ENCODE results near the gene HORMAD2. TPM values are rescaled to one million over a fixed set of nuclear protein-coding genes. Genes with fewer than 3 reads are reported as not detected.
"Not testable (repeated sequence)": the region's sequence is repeated elsewhere in the genome, so short reads cannot be mapped to it uniquely, and the experiment has no call there.

HORMAD2 gene
- total RNA-seq, 2 experiments from 2014 or later: not detected

- CTCF ChIA-PET: no interaction called here
- no peak overlapping the region for H3K4me3 Mint-ChIP-seq
- H3K9me3 Mint-ChIP-seq: peaks cover 24% of the 10 kb centered on the region
- H3K36me3 Mint-ChIP-seq (ENCODE audit: low read depth): peaks cover 2% of the 10 kb centered on the region
- DNase-seq: no peak
- no peaks in the 10 kb centered on the region for H3K4me1 Mint-ChIP-seq (ENCODE audit: low read depth)
- intact Hi-C loops (cut with micrococcal nuclease): no loop called here
- H3K27ac Mint-ChIP-seq: no peak overlapping the region
- peaks cover 4% of the 10 kb centered on the region for H3K27me3 Mint-ChIP-seq (ENCODE audit: low read depth)
Measured at GRCh38 chr22:30062259-30062658, 18.0 kb upstream of the HORMAD2 start.

DNA sequence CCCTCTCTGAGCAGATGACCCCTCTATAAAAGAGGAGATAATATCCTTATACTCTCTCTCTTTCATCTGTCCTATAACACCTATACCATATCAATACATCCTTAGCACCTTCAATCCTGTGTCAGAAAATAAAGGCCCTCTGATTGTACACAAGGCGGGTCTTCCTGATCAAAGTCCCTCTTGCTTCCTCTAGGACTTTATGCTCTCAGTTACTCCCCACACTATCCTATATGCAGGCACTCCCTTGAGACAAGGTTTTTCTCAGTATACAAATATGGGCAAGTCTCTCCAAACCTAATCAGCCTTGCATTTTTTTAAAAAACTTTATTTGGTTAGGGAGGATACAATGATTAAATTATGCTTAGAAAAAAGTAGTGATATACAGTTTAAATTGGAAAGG, 17.3 kb upstream of the HORMAD2 start:
- H3K27me3 Mint-ChIP-seq (ENCODE audit: low read depth): peaks cover 4% of the 10 kb centered on the region
- H3K36me3 Mint-ChIP-seq (ENCODE audit: low read depth): no peaks in the 10 kb centered on the region
- no peak for DNase-seq
- H3K4me3 Mint-ChIP-seq: no peak overlapping the region
- intact Hi-C loops (cut with micrococcal nuclease): no loop called here
- CTCF ChIA-PET: interaction anchor here (0.7 kb wide), 1 partner anchor 155 kb away, joined by 3 read pairs; no protein-coding TSS in a partner anchor
- H3K9me3 Mint-ChIP-seq: peaks cover 21% of the 10 kb centered on the region
- no peak overlapping the region for H3K27ac Mint-ChIP-seq
- H3K4me1 Mint-ChIP-seq (ENCODE audit: low read depth): no peaks in the 10 kb centered on the region

DNA sequence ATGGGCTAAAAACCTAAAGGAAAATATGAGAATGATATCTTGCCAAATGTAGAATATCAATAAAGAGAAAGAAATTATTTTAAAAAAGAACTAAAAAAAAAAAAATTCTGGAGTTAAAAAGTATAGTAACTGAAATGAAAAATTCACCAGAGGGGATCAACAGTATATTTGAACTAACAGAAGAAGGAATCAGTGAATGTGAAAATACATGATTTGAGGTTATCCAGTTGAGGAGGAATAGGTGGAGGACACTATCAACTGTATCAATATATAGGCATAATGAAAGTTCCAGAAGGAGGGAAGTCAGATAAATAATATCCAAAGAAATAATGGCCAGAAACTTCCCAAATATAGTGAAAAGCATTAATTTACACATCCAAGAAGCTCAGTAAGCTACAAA, 16.1 kb upstream of the HORMAD2 start:
- Mint-ChIP-seq H3K27me3 (ENCODE audit: low read depth) (no peaks in the 10 kb centered on the region), H3K4me3 (no peak overlapping the region), H3K4me1 (ENCODE audit: low read depth) (no peaks in the 10 kb centered on the region), H3K36me3 (ENCODE audit: low read depth) (no peaks in the 10 kb centered on the region), H3K27ac (no peak overlapping the region), H3K9me3 (peaks cover 16% of the 10 kb centered on the region)
- CTCF ChIA-PET: no interaction called here
- no peak for DNase-seq
- intact Hi-C loops (cut with micrococcal nuclease): no loop called here

GRCh38 chr22:30073743-30074142, 6.5 kb upstream of the HORMAD2 start:
- intact Hi-C loops (cut with micrococcal nuclease): no loop called here
- H3K4me3 Mint-ChIP-seq: no peak overlapping the region
- H3K27me3 Mint-ChIP-seq (ENCODE audit: low read depth): peaks cover 5% of the 10 kb centered on the region
- H3K27ac Mint-ChIP-seq: no peak overlapping the region
- no peaks in the 10 kb centered on the region for H3K36me3 Mint-ChIP-seq (ENCODE audit: low read depth)
- DNase-seq: no peak
- peaks cover 10% of the 10 kb centered on the region for H3K4me1 Mint-ChIP-seq (ENCODE audit: low read depth)
- H3K9me3 Mint-ChIP-seq: no peaks in the 10 kb centered on the region
- CTCF ChIA-PET: interaction anchor here (1.6 kb wide), 1 partner anchor 15 kb away, joined by 7 read pairs; no protein-coding TSS in a partner anchor

DNA sequence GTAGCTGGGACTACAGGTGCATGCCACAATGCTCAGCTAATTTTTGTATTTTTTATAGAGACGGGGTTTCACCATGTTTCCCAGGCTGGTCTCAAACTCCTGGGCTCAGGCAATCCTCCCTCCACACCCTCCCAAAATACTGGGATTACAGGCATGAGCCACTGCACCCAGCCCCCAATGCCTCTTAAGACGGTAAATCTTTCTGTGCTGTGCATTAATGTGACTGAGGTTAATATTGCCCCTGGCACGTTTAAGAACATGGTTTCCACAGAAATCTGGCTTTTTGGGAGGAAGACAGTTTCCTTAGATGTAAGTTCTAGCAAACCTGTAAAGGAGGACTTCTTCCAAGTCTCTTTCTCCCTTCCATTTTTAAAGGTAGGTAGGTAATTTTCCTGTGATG, 6.1 kb upstream of the HORMAD2 start:
- CTCF ChIA-PET: interaction anchor here (1.6 to 1.7 kb wide), 2 partner anchors 14 to 69 kb away, joined by 5 to 7 read pairs; no protein-coding TSS in a partner anchor
- peaks cover 5% of the 10 kb centered on the region for H3K27me3 Mint-ChIP-seq (ENCODE audit: low read depth)
- peaks cover 14% of the 10 kb centered on the region for H3K4me1 Mint-ChIP-seq (ENCODE audit: low read depth)
- no peaks in the 10 kb centered on the region for H3K36me3 Mint-ChIP-seq (ENCODE audit: low read depth)
- H3K9me3 Mint-ChIP-seq: no peaks in the 10 kb centered on the region
- DNase-seq: no peak
- no peak overlapping the region for H3K27ac Mint-ChIP-seq
- intact Hi-C loops (cut with micrococcal nuclease): no loop called here
- H3K4me3 Mint-ChIP-seq: no peak overlapping the region

GRCh38 chr22:30074994-30075393, 5.3 kb upstream of the HORMAD2 start:
- CTCF ChIA-PET: interaction anchor here (1.6 to 1.7 kb wide), 2 partner anchors 14 to 70 kb away, joined by 5 to 7 read pairs; no protein-coding TSS in a partner anchor
- Mint-ChIP-seq H3K9me3 (no peaks in the 10 kb centered on the region), H3K27me3 (ENCODE audit: low read depth) (peaks cover 5% of the 10 kb centered on the region), H3K4me1 (ENCODE audit: low read depth) (peaks cover 18% of the 10 kb centered on the region), H3K27ac (no peak overlapping the region), H3K4me3 (no peak overlapping the region), H3K36me3 (ENCODE audit: low read depth) (no peaks in the 10 kb centered on the region)
- intact Hi-C loops (cut with micrococcal nuclease): loop anchor here (5.0 kb wide), 1 partner anchor 178 kb away; no protein-coding TSS in a partner anchor
- no peak for DNase-seq

GRCh38 chr22:30077279-30077880, 2.9 kb upstream of the HORMAD2 start:
- Mint-ChIP-seq H3K27ac (no peak overlapping the region), H3K4me1 (ENCODE audit: low read depth) (peaks cover 18% of the 10 kb centered on the region), H3K4me3 (no peak overlapping the region), H3K36me3 (ENCODE audit: low read depth) (no peaks in the 10 kb centered on the region), H3K9me3 (no peaks in the 10 kb centered on the region), H3K27me3 (ENCODE audit: low read depth) (peaks cover 5% of the 10 kb centered on the region)
- no peak for DNase-seq
- intact Hi-C loops (cut with micrococcal nuclease): loop anchor here (5.0 kb wide), 1 partner anchor 180 kb away; no protein-coding TSS in a partner anchor
- CTCF ChIA-PET: interaction anchor here (1.1 to 2.5 kb wide), 3 partner anchors 11 to 73 kb away, joined by 5 to 10 read pairs (median 6); no protein-coding TSS in a partner anchor

- CTCF ChIA-PET: interaction anchor here (1.8 to 2.5 kb wide), 2 partner anchors 10 to 74 kb away, joined by 6 to 10 read pairs; no protein-coding TSS in a partner anchor
- Mint-ChIP-seq H3K4me3 (peak overlapping the region; percentile 11), H3K27ac (peak overlapping the region; percentile 80), H3K4me1 (ENCODE audit: low read depth) (peaks cover 18% of the 10 kb centered on the region), H3K36me3 (ENCODE audit: low read depth) (no peaks in the 10 kb centered on the region), H3K27me3 (ENCODE audit: low read depth) (peaks cover 5% of the 10 kb centered on the region), H3K9me3 (no peaks in the 10 kb centered on the region)
- intact Hi-C loops (cut with micrococcal nuclease): loop anchor here (2.0 to 5.0 kb wide), 2 partner anchors 74 to 181 kb away; no protein-coding TSS in a partner anchor
- DNase-seq: peak; percentile 46
Measured at GRCh38 chr22:30078320-30079311, 1.6 kb upstream of the HORMAD2 start.

DNA sequence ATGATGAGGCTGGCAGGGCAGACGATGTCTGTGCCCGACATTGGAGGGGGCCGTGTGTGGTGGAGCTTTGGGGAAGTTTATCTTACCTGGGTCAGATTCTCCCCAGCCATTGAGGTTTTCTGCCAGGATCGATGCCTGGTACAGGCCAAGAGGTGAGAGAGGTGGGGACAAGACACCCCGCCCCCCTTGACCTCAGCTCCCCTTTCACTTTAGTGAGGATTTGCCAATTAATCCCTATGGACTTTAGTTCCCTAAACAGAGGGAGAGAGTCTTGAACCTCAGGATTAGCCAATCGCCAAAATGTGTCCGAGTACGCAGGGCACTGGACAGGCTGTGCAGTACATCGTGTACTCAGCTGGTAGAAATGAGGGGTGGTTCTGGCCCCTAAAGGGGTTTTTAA, 541 bp downstream of the HORMAD2 start:
- no peak overlapping the region for H3K4me3 Mint-ChIP-seq
- peaks cover 22% of the 10 kb centered on the region for H3K4me1 Mint-ChIP-seq (ENCODE audit: low read depth)
- CTCF ChIA-PET: no interaction called here
- intact Hi-C loops (cut with micrococcal nuclease): no loop called here
- DNase-seq: no peak
- H3K9me3 Mint-ChIP-seq: peaks cover 6% of the 10 kb centered on the region
- peaks cover 5% of the 10 kb centered on the region for H3K27me3 Mint-ChIP-seq (ENCODE audit: low read depth)
- H3K27ac Mint-ChIP-seq: no peak overlapping the region
- no peaks in the 10 kb centered on the region for H3K36me3 Mint-ChIP-seq (ENCODE audit: low read depth)

- Mint-ChIP-seq H3K4me3 (no peak overlapping the region), H3K4me1 (ENCODE audit: low read depth) (peaks cover 14% of the 10 kb centered on the region), H3K27me3 (ENCODE audit: low read depth) (peaks cover 2% of the 10 kb centered on the region), H3K9me3 (peaks cover 6% of the 10 kb centered on the region), H3K27ac (no peak overlapping the region), H3K36me3 (ENCODE audit: low read depth) (no peaks in the 10 kb centered on the region)
- intact Hi-C loops (cut with micrococcal nuclease): loop anchor here (5.0 kb wide), 2 partner anchors 264 to 319 kb away; partner anchors contain the start of genes UQCR10 and ZMAT5
- CTCF ChIA-PET: interaction anchor here (1.3 to 2.5 kb wide), 4 partner anchors 76 to 460 kb away, joined by 3 to 10 read pairs (median 4); no protein-coding TSS in a partner anchor
- DNase-seq: no peak
Measured at GRCh38 chr22:30086496-30086895, 6.2 kb downstream of the HORMAD2 start.

DNA sequence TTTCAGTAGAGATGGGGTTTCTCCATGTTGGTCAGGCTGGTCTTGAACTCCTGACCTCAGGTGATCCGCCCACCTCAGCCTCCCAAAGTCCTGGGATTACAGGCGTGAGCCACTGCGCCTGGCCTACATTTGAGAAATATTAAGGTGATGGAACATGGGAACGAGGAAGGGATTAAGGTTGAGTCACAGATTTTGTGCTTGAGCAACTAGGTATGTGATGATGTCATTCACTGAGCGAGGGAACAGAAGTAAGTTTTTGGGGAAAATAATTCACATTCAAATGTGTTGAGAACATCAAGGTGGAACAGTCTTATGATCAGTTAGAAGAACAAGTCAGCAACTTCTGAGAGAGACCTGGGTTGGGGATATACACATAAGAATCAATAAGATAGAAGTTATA, 6.8 kb downstream of the HORMAD2 start:
- H3K27ac Mint-ChIP-seq; H3K27me3 Mint-ChIP-seq (ENCODE audit: low read depth): not testable (repeated sequence)
- H3K4me1 Mint-ChIP-seq (ENCODE audit: low read depth): peaks cover 14% of the 10 kb centered on the region

DNA sequence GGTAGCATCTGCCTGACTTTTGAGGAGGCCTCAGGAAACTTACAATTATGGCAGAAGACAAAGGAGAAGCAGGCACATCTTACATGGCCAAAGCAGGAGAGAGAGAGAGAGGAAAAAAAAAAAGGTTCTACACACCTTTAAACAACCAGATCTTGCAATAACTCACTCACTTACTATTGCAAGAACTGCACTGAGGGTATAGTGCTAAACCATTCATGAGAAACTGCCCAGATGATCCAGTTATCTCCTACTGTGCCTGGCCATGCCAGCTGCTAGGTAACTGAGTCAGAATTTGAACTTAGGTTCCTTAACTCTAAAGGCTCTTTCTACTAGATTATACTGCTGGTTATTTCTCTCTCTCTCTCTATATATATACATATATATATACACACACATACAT, 7.3 kb downstream of the HORMAD2 start:
- peaks cover 6% of the 10 kb centered on the region for H3K9me3 Mint-ChIP-seq
- H3K27me3 Mint-ChIP-seq (ENCODE audit: low read depth): peaks cover 4% of the 10 kb centered on the region
- no peaks in the 10 kb centered on the region for H3K36me3 Mint-ChIP-seq (ENCODE audit: low read depth)
- H3K4me3 Mint-ChIP-seq: no peak overlapping the region
- CTCF ChIA-PET: interaction anchor here (0.5 to 1.5 kb wide), 3 partner anchors 77 to 461 kb away, joined by 3 to 4 read pairs (median 4); no protein-coding TSS in a partner anchor
- no peak for DNase-seq
- no peak overlapping the region for H3K27ac Mint-ChIP-seq
- H3K4me1 Mint-ChIP-seq (ENCODE audit: low read depth): peaks cover 14% of the 10 kb centered on the region
- intact Hi-C loops (cut with micrococcal nuclease): loop anchor here (5.0 kb wide), 2 partner anchors 265 to 320 kb away; partner anchors contain the start of genes UQCR10 and ZMAT5

More for the DNA sequence above, 6.8 kb downstream of the HORMAD2 start:
- not testable (repeated sequence) for H3K36me3 Mint-ChIP-seq (ENCODE audit: low read depth); H3K9me3 Mint-ChIP-seq; DNase-seq; H3K4me3 Mint-ChIP-seq
- intact Hi-C loops (cut with micrococcal nuclease): loop anchor here (5.0 kb wide), 2 partner anchors 265 to 320 kb away; partner anchors contain the start of genes UQCR10 and ZMAT5
- CTCF ChIA-PET: interaction anchor here (1.3 to 1.5 kb wide), 2 partner anchors 77 to 461 kb away, joined by 4 read pairs; no protein-coding TSS in a partner anchor

Measured in activated naive CD4-positive, alpha-beta T cell treated with anti-CD3 and anti-CD28 coated beads for 36 hours (primary cell).